Liver (tissue), 9 donors: ENCODE results near the gene HMGN4. TPM values are rescaled to one million over a fixed set of nuclear protein-coding genes. Genes with fewer than 3 reads are reported as not detected.

ENCODE experiments used
- DNase-seq: peaks from one replicate; pipeline ENCODE4 v3.0.0-alpha.2; 2017; ENCODE audit warnings: low spot score
- H3K27ac ChIP-seq, 2 donors: one replicate each; pipeline ENCODE4 v1.7.0; 2013; ENCODE audit warnings: inconsistent platforms in 2 of 2, low read length in 2 of 2, control low read depth in 1 of 2, low read depth in 1 of 2, mild to moderate bottlenecking in 1 of 2
- H3K27me3 ChIP-seq, 4 donors: one replicate each; pipeline versions ENCODE4 v1.6.1 to v1.7.0; 2013; ENCODE audit warnings: low read length in 3 of 4, inconsistent platforms in 1 of 4, mild to moderate bottlenecking in 1 of 4, moderate library complexity in 1 of 4; ENCODE audit not compliant: control insufficient read depth in 4 of 4, insufficient read depth in 4 of 4
- H3K36me3 ChIP-seq, 4 donors: one replicate each; pipeline versions ENCODE4 v1.6.1 to v1.7.0; 2013; ENCODE audit warnings: low read length in 3 of 4, mild to moderate bottlenecking in 3 of 4, low read depth in 1 of 4, moderate library complexity in 1 of 4; ENCODE audit not compliant: control insufficient read depth in 4 of 4, insufficient read depth in 3 of 4
- H3K4me1 ChIP-seq, 4 donors: one replicate each; pipeline versions ENCODE4 v1.6.1 to v1.7.0; 2013; ENCODE audit warnings: low read length in 3 of 4, mild to moderate bottlenecking in 3 of 4, moderate library complexity in 1 of 4; ENCODE audit not compliant: control insufficient read depth in 4 of 4, insufficient read depth in 4 of 4
- H3K4me3 ChIP-seq, 3 donors: one replicate each; pipeline versions ENCODE4 v1.6.1 to v1.7.0; 2013; ENCODE audit warnings: low read length in 3 of 3, control low read depth in 1 of 3, low read depth in 1 of 3, mild to moderate bottlenecking in 1 of 3
- H3K9ac ChIP-seq, 2 donors: one replicate each; pipeline ENCODE4 v1.7.0; 2013; ENCODE audit warnings: low read length in 2 of 2, mild to moderate bottlenecking in 2 of 2, moderate library complexity in 2 of 2, control low read depth in 1 of 2, low read depth in 1 of 2
- H3K9me3 ChIP-seq, 4 donors: one replicate each; pipeline versions ENCODE4 v1.6.1 to v1.7.0; 2013; ENCODE audit warnings: low read length in 3 of 4; ENCODE audit not compliant: control insufficient read depth in 4 of 4
- CTCF ChIP-seq: fragments of 150-350 bp; IDR thresholded peaks from 2 replicates; pipeline ENCODE4 v1.5.1; 2017; ENCODE audit warnings: improper control_type of control experiment, low read depth, low read length; ENCODE audit not compliant: missing input control
- FOXA1 ChIP-seq: IDR thresholded peaks from 2 replicates; pipeline ENCODE4 v1.6.1; 2016; ENCODE audit warnings: antibody characterized with exemption
- FOXA2 ChIP-seq: IDR thresholded peaks from 2 replicates; pipeline ENCODE4 v1.6.1; 2016; ENCODE audit warnings: antibody characterized with exemption
- GABPA ChIP-seq, 2 donors: IDR thresholded peaks in 1 of 2; conservative IDR thresholded peaks in 1 of 2; 2 replicates each; pipeline ENCODE4 v1.6.1; 2016; ENCODE audit warnings: antibody characterized with exemption in 2 of 2, mild to moderate bottlenecking in 1 of 2, moderate library complexity in 1 of 2
- HNF4A ChIP-seq, 2 donors: conservative IDR thresholded peaks; 2 replicates each; pipeline ENCODE4 v1.6.1; 2016; ENCODE audit warnings: antibody characterized with exemption in 2 of 2, mild to moderate bottlenecking in 2 of 2
- HNF4G ChIP-seq: IDR thresholded peaks from 2 replicates; pipeline ENCODE4 v1.6.1; 2016; ENCODE audit warnings: antibody characterized with exemption
- JUND ChIP-seq, 2 donors: IDR thresholded peaks; 2 replicates each; pipeline ENCODE4 v1.6.1; 2016; ENCODE audit warnings: antibody characterized with exemption in 2 of 2
- MAX ChIP-seq: IDR thresholded peaks from 2 replicates; pipeline ENCODE4 v1.6.1; 2016; ENCODE audit warnings: antibody characterized with exemption
- NR2F2 ChIP-seq: IDR thresholded peaks from 2 replicates; pipeline ENCODE4 v1.6.1; 2016; ENCODE audit warnings: antibody characterized with exemption
- RAD21 ChIP-seq, 2 donors: IDR thresholded peaks; 2 replicates each; pipeline ENCODE4 v1.6.1; 2016; ENCODE audit warnings: antibody characterized with exemption in 2 of 2, mild to moderate bottlenecking in 2 of 2
- REST ChIP-seq: IDR thresholded peaks from 2 replicates; pipeline ENCODE4 v1.6.1; 2016; ENCODE audit warnings: antibody characterized with exemption, mild to moderate bottlenecking
- RXRA ChIP-seq, 2 donors: IDR thresholded peaks; 2 replicates each; pipeline ENCODE4 v1.6.1; 2017 to 2018; ENCODE audit warnings: antibody characterized with exemption in 2 of 2, mild to moderate bottlenecking in 1 of 2
- SP1 ChIP-seq: IDR thresholded peaks from 2 replicates; pipeline ENCODE4 v1.6.1; 2018; ENCODE audit warnings: antibody characterized with exemption, mild to moderate bottlenecking
- TAF1 ChIP-seq: conservative IDR thresholded peaks from 2 replicates; pipeline ENCODE4 v1.6.1; 2016; ENCODE audit warnings: antibody characterized with exemption, mild to moderate bottlenecking
- YY1 ChIP-seq: IDR thresholded peaks from 2 replicates; pipeline ENCODE4 v1.6.1; 2016; ENCODE audit warnings: antibody characterized with exemption, mild to moderate bottlenecking
- WGBS: extraction: QIAGEN DNeasy Blood & Tissue Kit; methylation state at CpG from one replicate; pipeline ENCODE4 v1.1.7; 2013; 5-methylcytosine and 5-hydroxymethylcytosine counted together
- polyA plus RNA-seq, 2 donors: library from polyadenylated mRNA; stranded (reverse) in 1 of 2; unstranded in 1 of 2; fragments of 200-250 nt in 1 of 2; fragments of >200 nt in 1 of 2; fragmentation: Nextera tagmentation in 1 of 2; extraction: Ambion mirVana in 1 of 2; gene quantifications; one replicate each; pipeline versions ENCODE4 v1.2.1 to v1.2.3, GENCODE V29; 2013 to 2015
- total RNA-seq, 2 donors: library from RNA; depleted of rRNA; stranded (reverse); fragments of >200 nt; gene quantifications; one replicate each; pipeline ENCODE4 v1.2.3, GENCODE V29; 2014
- TF ChIP-seq, protein P1 (sequence below): IDR thresholded peaks from 2 replicates; pipeline ENCODE4 v1.6.1; 2016; ENCODE audit warnings: antibody characterized with exemption
- TF ChIP-seq, protein P2 (sequence below): IDR thresholded peaks from 2 replicates; pipeline ENCODE4 v1.6.1; 2016; ENCODE audit warnings: antibody characterized with exemption
- donor health status: healthy.
- donor health status: healthy.
- donor health status: healthy.
- donor health status: healthy.
- donor health status: healthy.

Gene HMGN4
- total and polyA plus RNA-seq, 4 donors, result 8.2 to 13.3 (median 10.1) TPM

- TF ChIP-seq REST (no peak), FOXA2 (no peak)
Measured at GRCh38 chr6:26539071-26539615, 977 bp downstream of the HMGN4 start (continued).

GRCh38 chr6:26541579-26541978 is 3.4 kb downstream of the HMGN4 start:
- H3K9me3 ChIP-seq, result no peaks in the 10 kb centered on the region
- TF ChIP-seq FOXA1, result no peak
- no peak for TF ChIP-seq RAD21 (IDR thresholded peaks at IDR 0.05)
- TF ChIP-seq NR2F2, result no peak
- TF ChIP-seq REST, result no peak
- TF ChIP-seq, protein P1, sequence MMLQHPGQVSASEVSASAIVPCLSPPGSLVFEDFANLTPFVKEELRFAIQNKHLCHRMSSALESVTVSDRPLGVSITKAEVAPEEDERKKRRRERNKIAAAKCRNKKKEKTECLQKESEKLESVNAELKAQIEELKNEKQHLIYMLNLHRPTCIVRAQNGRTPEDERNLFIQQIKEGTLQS, result no peak
- TF ChIP-seq, protein P2, sequence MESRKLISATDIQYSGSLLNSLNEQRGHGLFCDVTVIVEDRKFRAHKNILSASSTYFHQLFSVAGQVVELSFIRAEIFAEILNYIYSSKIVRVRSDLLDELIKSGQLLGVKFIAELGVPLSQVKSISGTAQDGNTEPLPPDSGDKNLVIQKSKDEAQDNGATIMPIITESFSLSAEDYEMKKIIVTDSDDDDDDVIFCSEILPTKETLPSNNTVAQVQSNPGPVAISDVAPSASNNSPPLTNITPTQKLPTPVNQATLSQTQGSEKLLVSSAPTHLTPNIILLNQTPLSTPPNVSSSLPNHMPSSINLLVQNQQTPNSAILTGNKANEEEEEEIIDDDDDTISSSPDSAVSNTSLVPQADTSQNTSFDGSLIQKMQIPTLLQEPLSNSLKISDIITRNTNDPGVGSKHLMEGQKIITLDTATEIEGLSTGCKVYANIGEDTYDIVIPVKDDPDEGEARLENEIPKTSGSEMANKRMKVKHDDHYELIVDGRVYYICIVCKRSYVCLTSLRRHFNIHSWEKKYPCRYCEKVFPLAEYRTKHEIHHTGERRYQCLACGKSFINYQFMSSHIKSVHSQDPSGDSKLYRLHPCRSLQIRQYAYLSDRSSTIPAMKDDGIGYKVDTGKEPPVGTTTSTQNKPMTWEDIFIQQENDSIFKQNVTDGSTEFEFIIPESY, result no peak
- no peak for TF ChIP-seq FOXA2
- no peak for TF ChIP-seq RXRA (IDR thresholded peaks at IDR 0.05)
- TF ChIP-seq GABPA (IDR thresholded peaks at IDR 0.05 in 1 of 2, conservative IDR thresholded peaks at IDR 0.05 in 1 of 2), result no peak
- no peak for TF ChIP-seq SP1
- TF ChIP-seq CTCF, result no peak
- no peak for TF ChIP-seq TAF1
- TF ChIP-seq HNF4A (conservative IDR thresholded peaks at IDR 0.05), result no peak
- TF ChIP-seq YY1, result no peak
- TF ChIP-seq JUND (IDR thresholded peaks at IDR 0.05), result no peak
- TF ChIP-seq HNF4G, result no peak
- TF ChIP-seq MAX, result no peak
- 85% methylated on average over 1 of the region's 1 CpG for WGBS
- H3K4me1 ChIP-seq, result peaks cover 0 to 26% (median 15%) of the 10 kb centered on the region in 4 donors
- H3K9ac ChIP-seq, result no peak overlapping the region
- no peak for DNase-seq
- no peak overlapping the region for H3K27ac ChIP-seq
- no peak overlapping the region for H3K4me3 ChIP-seq
- H3K27me3 ChIP-seq, result no peaks in the 10 kb centered on the region
- peaks cover 0 to 6% (median 1%) of the 10 kb centered on the region in 4 donors for H3K36me3 ChIP-seq
